Smooth muscle cell of the brain vasculature (primary cell): Measurements from ENCODE around the gene HLA-DOA.
A peak's percentile ranks its signal among the peaks of the same experiment; 100 is the strongest.

Source experiments
- DNase-seq: peaks from one replicate; pipeline ENCODE4 v3.0.0-alpha.2; 2012; ENCODE audit warnings: low read depth, low spot score

Gene HLA-DOA

DNA sequence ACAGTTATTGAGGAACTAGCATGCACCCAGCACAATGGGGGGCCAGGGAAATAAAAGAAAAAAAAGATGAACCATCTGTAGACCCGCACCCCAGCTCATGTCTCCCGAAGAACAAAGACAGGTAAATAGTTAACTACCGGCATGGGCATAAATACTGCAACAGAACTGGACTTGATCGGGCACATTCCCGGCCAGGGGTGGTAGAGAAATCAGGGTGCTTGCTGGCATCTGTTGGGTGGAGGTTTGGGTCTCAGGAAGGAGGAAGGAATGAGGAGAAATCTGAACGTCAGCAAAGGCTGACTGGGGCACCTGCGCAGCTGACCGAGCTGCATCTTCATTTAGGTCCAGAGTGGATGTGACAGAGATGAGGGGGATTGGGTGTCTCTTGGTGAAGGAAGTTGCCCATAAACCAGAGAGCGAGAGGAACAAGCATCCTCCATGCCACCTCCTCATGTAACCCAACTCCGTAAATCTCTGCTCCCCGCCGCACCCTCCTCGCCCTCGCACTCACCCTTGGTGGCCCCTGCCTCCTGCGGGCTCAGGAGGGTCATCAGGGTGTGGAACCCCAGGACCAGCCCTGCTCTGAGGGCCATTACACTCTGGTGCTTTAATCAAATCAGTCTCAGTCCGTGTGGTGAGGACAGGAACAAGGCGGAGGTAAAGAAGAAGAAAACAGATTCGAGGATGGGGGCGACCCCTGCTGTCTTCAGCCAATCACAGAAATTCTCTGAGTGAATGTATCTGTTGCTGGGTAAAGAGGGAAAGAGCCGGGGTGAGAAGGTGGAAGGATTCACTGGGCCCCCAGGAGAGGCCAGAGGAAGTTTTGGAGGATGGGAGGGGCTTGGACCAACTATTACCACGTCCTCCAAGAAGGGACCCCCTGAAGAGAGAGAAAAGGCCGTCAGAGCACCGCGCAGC is at the start of gene HLA-DOA:
HLA-DOA (minus strand) TSS at position 648 of the 918 bp plus-strand sequence.
- peak; percentile 9 for DNase-seq

DNA sequence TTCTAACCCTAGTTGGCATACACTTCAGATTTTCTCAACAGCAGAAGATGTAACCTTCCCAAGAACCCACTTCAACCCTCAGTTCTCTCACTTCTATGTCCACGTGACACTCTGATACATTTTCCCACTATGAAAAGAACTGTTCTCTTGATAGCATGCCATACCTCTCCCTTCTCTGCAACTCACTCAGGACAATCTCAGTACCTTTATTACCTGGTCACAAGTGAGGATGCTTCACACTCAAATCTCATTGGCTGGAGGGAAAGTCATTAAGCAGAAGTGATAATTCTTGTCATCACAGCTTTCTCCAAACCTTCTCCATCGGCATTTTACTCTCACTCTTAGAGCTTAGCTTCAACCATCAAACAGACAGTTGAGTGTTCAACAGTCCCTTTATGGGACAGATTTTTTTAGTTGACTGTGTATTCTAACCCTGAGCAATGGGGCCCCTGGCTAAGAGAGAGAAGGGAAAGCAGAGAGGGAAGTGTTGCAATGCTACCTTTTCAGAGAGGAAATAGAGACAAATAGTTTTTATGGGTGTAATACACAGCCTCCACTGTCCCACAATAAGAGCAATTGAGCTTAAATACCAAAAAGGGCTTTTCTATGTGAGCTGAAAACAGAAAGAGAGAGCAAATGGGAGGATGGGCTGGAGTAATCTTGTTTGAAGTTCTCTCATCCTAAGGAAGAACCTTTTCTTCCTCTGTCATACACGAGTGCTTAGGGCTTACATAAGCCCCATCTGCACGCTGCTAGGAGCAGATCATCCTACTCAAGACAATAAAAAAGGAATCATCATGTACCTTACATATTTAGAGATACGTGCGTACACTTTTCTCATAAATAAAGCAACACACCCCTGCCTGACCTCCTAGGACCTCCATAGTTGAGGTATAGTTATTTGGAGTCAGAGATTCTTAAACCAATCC is 48.1 kb upstream of the HLA-DOA start:
- DNase-seq: no peak

DNA sequence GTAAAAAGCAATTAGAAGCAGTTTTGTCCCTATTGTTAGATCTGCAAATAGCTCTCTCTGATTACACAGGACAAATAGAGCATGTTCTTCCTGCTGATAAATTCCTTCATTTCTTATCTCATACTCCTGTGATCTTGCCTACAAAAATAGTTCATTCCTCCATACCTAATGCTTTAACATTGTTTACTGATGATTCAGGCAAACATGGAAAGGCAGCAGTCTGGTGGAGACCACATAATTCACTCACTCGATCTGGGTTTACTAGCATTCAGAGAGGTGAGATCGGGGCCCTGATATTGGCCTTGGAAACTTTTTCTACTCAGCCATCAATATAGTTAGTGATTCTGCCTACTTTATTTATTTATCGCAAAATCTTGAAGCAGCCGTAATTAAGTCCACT is 43.8 kb upstream of the HLA-DOA start:
- no peak for DNase-seq

DNA sequence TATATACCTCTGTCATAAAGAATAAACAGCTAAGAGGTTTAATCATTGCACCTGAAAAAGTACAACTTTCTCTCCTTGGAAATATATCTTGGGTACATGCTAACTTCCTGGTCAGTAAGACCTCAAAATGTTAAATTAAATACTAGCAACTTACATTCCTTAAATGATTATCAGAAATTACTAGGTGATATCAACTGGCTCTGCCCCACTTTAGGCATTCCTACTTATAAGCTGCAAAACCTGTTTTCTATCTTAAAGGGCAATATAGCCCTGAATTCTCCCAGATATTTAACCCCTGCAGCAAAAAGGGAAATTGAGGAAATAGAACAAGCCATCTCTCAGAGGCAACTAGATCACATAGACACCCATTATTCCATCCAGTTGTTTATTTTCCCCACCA is 43.2 kb upstream of the HLA-DOA start:
- no peak for DNase-seq

DNA sequence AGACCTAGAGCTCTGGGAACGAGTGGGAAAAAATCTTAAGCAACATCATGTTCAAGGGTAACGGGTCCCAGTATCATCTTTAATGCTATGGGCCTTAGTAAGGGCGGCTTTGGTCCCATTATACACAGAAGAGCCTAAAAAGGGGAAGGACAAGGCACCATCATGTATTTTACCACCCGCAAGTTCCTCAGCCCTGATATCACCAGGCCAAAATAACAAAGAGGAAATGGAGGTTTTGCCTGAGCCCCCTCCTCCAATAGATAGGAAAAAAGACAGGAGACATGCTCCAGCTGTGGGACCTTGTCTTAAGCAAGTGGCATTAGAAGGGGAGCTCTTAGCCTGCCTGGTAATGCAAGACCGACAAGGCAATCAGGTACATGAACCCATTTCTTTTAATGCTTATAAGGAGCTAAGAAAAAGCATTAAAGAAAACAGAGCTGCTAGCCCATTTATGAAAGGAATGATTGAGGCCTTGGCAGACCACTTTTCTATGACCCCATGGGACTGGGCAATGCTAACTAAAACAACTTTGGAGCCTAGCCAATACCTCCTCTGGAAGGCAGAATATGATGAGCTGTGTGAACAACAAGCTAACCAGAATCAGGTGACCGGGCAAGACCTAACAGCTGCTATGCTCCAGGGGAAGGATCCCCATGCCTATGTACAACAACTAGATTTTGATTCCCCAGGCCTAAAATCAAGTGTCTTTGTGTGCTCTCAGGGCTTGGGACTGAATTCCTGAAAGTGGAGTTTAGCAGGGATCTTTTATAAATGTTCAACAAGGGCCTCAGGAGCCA is 40.8 kb upstream of the HLA-DOA start:
- DNase-seq: no peak

DNA sequence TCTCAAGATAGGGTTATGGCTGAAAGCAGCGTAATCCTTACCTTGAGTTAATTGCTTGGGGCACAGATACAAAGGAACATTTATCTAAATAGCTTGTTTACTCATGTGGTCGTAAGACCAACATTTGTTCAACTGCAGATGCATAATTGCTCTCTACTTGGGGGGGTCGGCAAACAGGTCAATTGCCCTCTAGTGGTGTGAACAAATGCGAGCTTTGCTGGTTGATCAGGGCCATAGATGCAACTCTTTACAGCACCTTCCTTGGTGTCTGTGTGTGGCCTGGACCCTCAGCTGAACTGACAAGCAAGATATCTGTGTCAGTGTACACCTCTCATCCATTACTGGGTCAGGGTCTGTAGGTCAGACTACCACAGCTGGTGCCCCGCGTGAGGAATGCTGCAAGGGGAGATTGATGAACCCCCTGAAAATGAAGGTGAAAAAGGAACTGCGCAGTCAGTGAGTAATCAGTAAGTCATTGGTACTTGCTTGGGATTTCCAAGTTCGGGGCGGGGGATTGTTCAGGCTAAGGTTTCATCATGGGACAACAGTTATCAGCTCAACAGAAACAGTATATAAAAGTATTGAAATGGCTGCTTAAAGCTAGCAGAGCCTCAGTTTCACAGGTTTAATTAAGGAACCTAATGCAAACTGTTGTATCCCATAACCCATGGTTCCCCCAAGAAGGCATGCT is 40.1 kb upstream of the HLA-DOA start:
- no peak for DNase-seq

DNA sequence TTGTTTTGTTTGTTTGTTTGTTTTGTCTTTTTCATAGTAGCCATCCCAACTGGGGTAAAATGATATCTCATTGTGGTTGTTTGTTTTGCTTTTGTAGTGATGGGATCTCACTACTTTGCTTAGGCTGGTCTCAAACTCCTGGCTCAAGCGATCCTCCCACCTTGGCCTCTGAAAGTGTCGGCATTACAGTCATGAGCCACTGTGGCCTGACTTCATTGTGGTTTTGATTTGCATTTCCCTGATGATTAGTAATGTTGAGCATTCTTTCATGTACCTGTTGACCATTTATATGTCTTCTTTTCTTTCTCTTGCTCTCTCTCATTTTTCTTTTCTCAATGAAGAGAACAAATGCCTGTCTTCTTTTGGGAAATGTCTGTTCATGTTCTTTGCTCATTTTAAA is 30.8 kb upstream of the HLA-DOA start:
- no peak for DNase-seq

DNA sequence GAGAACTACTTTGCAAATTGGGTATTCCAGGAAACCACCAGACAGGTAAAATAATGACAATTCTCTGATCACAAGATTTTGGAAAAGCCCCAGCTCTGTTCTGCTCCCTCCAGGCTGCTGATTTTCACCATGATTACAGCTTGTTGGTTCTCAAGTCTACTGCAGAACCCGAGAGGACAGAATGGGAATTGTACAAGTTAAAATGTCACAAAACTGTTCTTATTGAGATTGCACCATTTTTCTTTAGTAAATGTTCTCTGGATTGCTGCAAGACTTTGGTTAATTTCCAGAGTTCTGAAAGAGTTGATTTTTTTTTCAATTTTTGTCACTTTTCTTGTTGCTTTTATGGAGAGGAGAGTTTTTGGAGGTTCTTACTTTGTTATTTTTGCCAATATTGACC is 27.1 kb upstream of the HLA-DOA start:
- no peak for DNase-seq

DNA sequence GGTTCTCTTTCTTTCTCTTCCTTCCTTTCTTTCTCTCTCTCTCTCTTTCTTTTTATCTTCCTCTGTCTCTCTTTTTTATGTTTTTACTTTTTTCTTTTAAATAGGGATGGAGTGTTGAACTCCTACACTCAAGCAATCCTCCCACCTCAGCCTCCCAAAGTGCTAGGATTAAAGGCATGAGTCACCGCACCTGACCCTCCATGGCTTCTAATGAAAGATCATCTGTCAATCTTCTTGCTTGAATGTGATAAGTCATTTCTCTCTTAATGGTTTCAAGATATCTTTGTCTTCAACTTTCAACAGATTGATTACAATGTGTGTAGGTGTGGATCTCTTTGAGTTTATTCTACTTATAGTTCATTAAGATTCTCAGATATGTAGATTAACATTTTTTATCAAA is 25.2 kb upstream of the HLA-DOA start:
- no peak for DNase-seq

DNA sequence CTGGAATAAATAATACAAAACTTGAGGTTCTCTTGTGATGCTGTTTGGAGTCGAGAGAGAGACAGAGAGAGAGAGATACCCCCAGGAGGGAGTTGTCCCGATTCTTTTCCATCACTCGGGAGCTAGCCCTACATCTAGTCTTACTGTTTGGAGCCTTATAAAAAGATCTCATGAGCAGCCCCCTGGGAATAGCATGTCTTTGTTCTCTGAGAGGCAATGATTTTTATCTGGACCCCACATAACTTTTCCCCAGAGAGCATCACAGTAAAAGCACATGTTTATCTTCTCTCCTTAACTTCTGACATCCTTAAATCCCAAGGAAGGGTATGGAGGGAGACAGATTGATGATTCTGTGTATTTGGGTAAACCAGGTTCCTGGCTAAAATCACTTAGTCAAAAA is 20.9 kb upstream of the HLA-DOA start:
- no peak for DNase-seq

DNA sequence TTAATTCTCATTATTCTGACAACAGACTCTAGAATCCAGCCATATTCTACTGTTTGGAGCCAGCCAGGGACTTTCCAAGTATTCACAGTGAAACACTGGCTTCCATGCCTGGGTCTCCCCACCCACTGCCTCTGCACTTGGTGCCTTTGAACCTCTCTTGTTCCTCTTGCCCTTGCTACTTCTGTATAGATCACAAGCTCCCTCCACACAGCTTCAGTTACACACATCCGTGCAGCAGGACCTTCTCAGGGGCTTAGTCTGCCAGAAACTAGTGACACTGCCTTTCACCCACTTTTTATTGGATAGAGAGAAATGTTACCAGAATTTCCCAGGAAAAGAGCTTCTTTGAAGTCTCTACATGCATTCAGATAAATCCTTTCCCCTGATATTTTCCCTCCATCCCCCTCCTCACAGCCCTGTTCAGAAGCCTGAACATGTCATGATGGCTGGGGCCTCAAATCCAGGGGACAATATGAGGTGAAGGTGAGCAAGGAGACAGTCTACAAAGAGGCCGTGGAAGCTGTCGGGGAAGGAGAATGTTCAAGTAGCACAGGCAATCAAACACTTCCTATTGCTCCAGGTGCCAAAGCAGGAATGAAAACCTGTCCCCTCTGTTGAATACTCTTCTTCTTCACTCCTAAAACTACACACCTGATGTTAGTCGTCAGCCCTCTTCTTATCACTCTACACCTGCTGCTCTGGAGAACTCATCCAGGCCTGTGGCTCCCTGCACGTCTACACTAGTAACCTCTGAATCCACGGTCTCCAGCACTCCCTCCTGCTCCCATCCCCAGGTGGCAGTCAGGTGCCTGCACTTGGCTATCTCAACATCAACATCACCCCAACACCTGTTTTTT is 20.2 kb upstream of the HLA-DOA start:
- no peak for DNase-seq

DNA sequence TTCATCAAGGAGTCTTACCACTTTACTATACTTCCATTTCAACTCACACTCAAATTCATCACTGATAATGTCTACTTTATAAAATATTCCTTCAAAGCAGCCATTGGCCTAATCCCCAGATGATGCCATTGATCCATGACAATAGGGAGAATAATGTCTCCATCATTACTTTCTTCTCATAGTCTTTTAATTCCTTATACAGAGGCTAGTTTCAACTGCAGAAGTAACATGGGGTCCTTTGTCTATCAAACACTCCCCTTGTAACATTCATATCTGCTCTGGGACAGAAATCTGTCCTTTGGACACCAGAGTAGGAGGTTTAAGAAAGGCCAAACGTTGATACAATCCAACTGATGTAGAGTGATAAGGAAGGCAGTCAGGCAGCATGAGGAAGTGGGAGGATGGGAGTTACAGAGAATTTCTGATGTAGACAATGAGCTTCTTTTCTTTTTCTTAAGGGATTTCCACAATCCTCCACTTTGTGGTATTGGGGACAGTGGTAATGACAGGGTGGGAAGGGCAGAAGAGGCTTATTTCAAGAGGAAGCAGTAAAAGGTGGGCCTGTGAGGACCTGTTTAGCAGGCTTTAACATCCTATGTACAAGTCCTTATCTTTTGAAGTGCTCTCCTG is 18.9 kb upstream of the HLA-DOA start:
- DNase-seq: no peak

DNA sequence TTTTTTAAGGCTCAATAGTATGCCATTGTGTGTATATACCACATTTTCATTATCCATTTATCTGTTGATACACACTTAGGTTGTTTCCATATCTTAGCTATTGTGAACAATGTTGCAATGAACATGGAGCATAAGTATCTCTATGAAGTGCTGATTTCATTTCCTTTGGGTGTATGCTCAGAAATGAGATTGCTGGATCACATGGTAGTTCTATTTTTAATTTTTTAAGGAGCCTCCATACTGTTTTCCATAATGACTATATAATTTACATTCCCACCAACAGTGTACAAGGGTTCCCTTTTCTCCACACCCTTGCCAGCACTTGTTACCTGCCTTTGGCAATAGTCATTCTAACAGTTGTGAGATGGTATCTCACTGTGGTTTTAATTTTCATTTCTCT is 15.1 kb upstream of the HLA-DOA start:
- no peak for DNase-seq

DNA sequence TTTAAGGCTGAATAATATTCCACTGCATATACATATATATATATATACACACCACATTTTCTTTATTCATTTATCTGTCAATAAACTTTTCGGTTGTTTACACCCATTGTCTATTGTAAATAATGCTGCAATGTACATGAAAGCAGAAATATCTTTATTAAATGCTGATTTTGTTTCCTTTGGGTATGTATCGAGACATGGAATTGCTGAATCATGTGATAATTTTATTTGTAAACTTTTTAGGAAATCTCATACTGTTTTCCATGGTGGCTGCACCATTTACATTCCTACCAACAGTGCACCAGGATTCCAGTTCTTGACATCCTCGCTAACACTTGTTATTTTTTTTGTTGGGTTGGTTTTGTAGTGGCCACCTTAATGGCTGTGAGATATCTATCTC is 14.1 kb upstream of the HLA-DOA start:
- no peak for DNase-seq

DNA sequence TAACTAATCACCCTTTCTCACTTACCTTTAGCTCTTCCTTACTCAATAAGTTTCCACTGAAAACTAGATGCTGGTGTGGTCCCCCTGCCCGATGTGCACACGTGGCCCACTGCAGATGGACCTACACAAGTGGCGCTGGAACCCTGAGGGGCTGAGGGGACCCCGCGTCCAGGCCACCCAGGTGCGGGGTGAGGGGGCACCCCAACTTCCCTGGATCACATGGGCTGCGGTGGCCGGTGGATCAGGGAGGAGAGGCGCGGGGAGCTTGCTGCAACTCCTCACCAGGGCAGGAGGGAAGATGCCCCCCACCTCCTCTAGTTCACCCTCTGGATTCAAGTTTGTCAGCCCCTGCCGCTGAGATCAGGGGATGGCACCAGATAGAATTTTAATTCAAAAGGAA is 12.5 kb upstream of the HLA-DOA start:
- DNase-seq: no peak

DNA sequence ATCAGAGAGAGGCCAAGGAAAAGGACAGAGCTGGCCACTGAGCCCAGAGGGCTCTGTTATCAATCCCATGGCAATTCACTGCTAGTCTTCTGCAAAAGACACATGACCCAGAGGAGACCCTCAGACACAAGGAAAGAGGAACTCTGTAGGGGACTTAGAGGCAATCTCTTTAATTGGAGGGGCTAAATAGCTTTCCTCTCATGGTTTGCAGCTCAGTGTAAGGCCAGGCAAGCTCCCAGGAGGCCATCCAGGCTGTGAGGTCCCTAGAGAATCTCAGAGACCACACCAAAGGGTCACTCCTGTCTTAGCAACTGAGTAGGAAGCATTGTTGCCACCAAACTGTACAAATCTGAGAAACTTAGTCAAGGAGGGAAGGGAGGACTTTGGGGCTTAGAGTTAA is 10.0 kb upstream of the HLA-DOA start:
- no peak for DNase-seq

DNA sequence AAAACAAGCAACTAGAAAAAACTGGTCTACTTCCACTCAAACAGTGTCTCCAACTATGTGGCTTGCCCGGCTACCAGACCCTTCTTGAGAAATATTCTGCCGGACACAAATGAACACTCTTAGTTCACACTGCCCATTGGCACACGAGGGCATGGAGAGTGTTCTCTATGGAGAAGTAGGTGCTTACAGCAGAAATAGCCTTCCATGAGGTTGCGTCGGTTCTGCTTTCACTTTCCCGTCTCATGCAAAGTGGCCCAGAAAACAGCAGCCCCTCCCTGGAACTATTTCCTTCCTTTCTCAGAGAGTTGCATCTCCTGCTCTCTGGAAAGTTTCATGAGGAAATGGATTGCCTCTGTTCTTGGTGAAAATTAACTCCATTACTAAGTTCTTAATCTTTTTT is 9.5 kb upstream of the HLA-DOA start:
- DNase-seq: no peak

DNA sequence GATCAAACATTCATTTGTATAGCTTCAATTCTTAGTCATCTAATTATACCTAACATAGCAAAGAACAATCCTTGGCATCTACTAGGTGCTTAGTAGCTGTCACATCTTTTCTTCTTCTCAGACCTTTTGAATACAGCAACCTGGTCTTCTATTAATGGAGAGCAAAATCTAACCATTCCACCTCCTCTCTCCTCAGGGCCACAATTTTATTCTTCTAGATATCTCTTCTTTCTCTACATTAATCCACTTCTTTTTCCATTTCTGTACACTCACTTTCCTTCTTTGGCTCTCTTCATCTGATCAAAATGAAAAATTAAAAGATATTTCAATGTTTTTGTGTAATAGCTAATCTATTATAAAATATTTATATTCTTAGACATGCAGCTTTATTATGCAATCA is 9.0 kb upstream of the HLA-DOA start:
- DNase-seq: no peak

DNA sequence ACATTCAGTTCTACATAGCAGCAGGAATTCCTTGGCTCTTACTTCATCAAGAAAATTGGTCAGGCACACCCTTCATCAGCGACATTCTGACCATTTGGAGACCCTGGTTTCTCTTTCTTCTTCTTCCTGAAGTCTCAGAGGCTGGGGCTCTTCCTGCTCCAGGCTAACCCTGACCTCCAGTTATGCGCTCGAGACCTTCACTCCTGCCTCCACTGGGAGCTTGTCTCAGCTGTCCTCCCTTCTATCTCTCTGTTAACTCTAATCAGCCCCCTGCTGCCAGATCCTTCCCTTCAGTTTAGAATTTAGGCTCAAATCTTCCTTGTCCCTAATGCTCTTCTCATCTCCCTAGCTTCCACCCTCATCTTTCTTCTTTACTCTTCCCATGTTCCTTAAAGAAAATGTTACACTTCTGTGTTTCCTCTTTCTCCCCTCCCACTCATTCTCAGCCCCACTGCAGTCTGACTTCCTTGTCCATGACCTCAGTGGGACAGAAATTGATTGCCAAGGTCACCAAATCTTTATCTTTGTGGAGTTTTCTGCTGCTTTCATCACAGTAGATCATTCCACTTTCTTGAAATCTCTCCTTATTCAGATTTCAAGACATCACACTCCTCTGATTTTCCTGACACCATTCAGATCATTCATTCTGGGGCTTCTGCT is 8.4 kb upstream of the HLA-DOA start:
- no peak for DNase-seq
